Liver (tissue), 9 donors: ENCODE results near the gene FBXW11. TPM values are rescaled to one million over a fixed set of nuclear protein-coding genes. Genes with fewer than 3 reads are reported as not detected.

Experiments used
- DNase-seq: peaks from one replicate; pipeline ENCODE4 v3.0.0-alpha.2; 2017; ENCODE audit warnings: low spot score
- H3K27ac ChIP-seq, 2 donors: one replicate each; pipeline ENCODE4 v1.7.0; 2013; ENCODE audit warnings: inconsistent platforms in 2 of 2, low read length in 2 of 2, control low read depth in 1 of 2, low read depth in 1 of 2, mild to moderate bottlenecking in 1 of 2
- H3K27me3 ChIP-seq, 4 donors: one replicate each; pipeline versions ENCODE4 v1.6.1 to v1.7.0; 2013; ENCODE audit warnings: low read length in 3 of 4, inconsistent platforms in 1 of 4, mild to moderate bottlenecking in 1 of 4, moderate library complexity in 1 of 4; ENCODE audit not compliant: control insufficient read depth in 4 of 4, insufficient read depth in 4 of 4
- H3K36me3 ChIP-seq, 4 donors: one replicate each; pipeline versions ENCODE4 v1.6.1 to v1.7.0; 2013; ENCODE audit warnings: low read length in 3 of 4, mild to moderate bottlenecking in 3 of 4, low read depth in 1 of 4, moderate library complexity in 1 of 4; ENCODE audit not compliant: control insufficient read depth in 4 of 4, insufficient read depth in 3 of 4
- H3K4me1 ChIP-seq, 4 donors: one replicate each; pipeline versions ENCODE4 v1.6.1 to v1.7.0; 2013; ENCODE audit warnings: low read length in 3 of 4, mild to moderate bottlenecking in 3 of 4, moderate library complexity in 1 of 4; ENCODE audit not compliant: control insufficient read depth in 4 of 4, insufficient read depth in 4 of 4
- H3K4me3 ChIP-seq, 3 donors: one replicate each; pipeline versions ENCODE4 v1.6.1 to v1.7.0; 2013; ENCODE audit warnings: low read length in 3 of 3, control low read depth in 1 of 3, low read depth in 1 of 3, mild to moderate bottlenecking in 1 of 3
- H3K9ac ChIP-seq, 2 donors: one replicate each; pipeline ENCODE4 v1.7.0; 2013; ENCODE audit warnings: low read length in 2 of 2, mild to moderate bottlenecking in 2 of 2, moderate library complexity in 2 of 2, control low read depth in 1 of 2, low read depth in 1 of 2
- H3K9me3 ChIP-seq, 4 donors: one replicate each; pipeline versions ENCODE4 v1.6.1 to v1.7.0; 2013; ENCODE audit warnings: low read length in 3 of 4; ENCODE audit not compliant: control insufficient read depth in 4 of 4
- ATF3 ChIP-seq: IDR thresholded peaks from 2 replicates; pipeline ENCODE4 v1.6.1; 2016; ENCODE audit warnings: antibody characterized with exemption
- CTCF ChIP-seq: fragments of 150-350 bp; IDR thresholded peaks from 2 replicates; pipeline ENCODE4 v1.5.1; 2017; ENCODE audit warnings: improper control_type of control experiment, low read depth, low read length; ENCODE audit not compliant: missing input control
- EGR1 ChIP-seq, 2 donors: IDR thresholded peaks; 2 replicates each; pipeline ENCODE4 v1.6.1; 2016 to 2018; ENCODE audit warnings: antibody characterized with exemption in 2 of 2, low read depth in 2 of 2
- GABPA ChIP-seq, 2 donors: IDR thresholded peaks in 1 of 2; conservative IDR thresholded peaks in 1 of 2; 2 replicates each; pipeline ENCODE4 v1.6.1; 2016; ENCODE audit warnings: antibody characterized with exemption in 2 of 2, mild to moderate bottlenecking in 1 of 2, moderate library complexity in 1 of 2
- HNF4A ChIP-seq, 2 donors: conservative IDR thresholded peaks; 2 replicates each; pipeline ENCODE4 v1.6.1; 2016; ENCODE audit warnings: antibody characterized with exemption in 2 of 2, mild to moderate bottlenecking in 2 of 2
- HNF4G ChIP-seq: IDR thresholded peaks from 2 replicates; pipeline ENCODE4 v1.6.1; 2016; ENCODE audit warnings: antibody characterized with exemption
- JUND ChIP-seq, 2 donors: IDR thresholded peaks; 2 replicates each; pipeline ENCODE4 v1.6.1; 2016; ENCODE audit warnings: antibody characterized with exemption in 2 of 2
- RAD21 ChIP-seq, 2 donors: IDR thresholded peaks; 2 replicates each; pipeline ENCODE4 v1.6.1; 2016; ENCODE audit warnings: antibody characterized with exemption in 2 of 2, mild to moderate bottlenecking in 2 of 2
- REST ChIP-seq: IDR thresholded peaks from 2 replicates; pipeline ENCODE4 v1.6.1; 2016; ENCODE audit warnings: antibody characterized with exemption, mild to moderate bottlenecking
- RXRA ChIP-seq, 2 donors: IDR thresholded peaks; 2 replicates each; pipeline ENCODE4 v1.6.1; 2017 to 2018; ENCODE audit warnings: antibody characterized with exemption in 2 of 2, mild to moderate bottlenecking in 1 of 2
- TAF1 ChIP-seq: conservative IDR thresholded peaks from 2 replicates; pipeline ENCODE4 v1.6.1; 2016; ENCODE audit warnings: antibody characterized with exemption, mild to moderate bottlenecking
- ZBTB33 ChIP-seq: IDR thresholded peaks from 2 replicates; pipeline ENCODE4 v1.6.1; 2016; ENCODE audit warnings: antibody characterized with exemption
- WGBS: extraction: QIAGEN DNeasy Blood & Tissue Kit; methylation state at CpG from one replicate; pipeline ENCODE4 v1.1.7; 2013; 5-methylcytosine and 5-hydroxymethylcytosine counted together
- polyA plus RNA-seq, 2 donors: library from polyadenylated mRNA; stranded (reverse) in 1 of 2; unstranded in 1 of 2; fragments of 200-250 nt in 1 of 2; fragments of >200 nt in 1 of 2; fragmentation: Nextera tagmentation in 1 of 2; extraction: Ambion mirVana in 1 of 2; gene quantifications; one replicate each; pipeline versions ENCODE4 v1.2.1 to v1.2.3, GENCODE V29; 2013 to 2015
- total RNA-seq, 2 donors: library from RNA; depleted of rRNA; stranded (reverse); fragments of >200 nt; gene quantifications; one replicate each; pipeline ENCODE4 v1.2.3, GENCODE V29; 2014
- donor health status: healthy.
- donor health status: healthy.
- donor health status: healthy.
- donor health status: healthy.
- donor health status: healthy.

The FBXW11 gene
- total and polyA plus RNA-seq, 4 donors, result 11.2 to 37.5 (median 22.0) TPM

GRCh38 chr5:172004824-172005237, 1.6 kb downstream of the FBXW11 start:
- Histone ChIP-seq H3K4me1 (peaks cover 11 to 43% (median 23%) of the 10 kb centered on the region in 4 donors), H3K36me3 (no peaks in the 10 kb centered on the region), H3K27me3 (no peaks in the 10 kb centered on the region), H3K27ac (peak overlapping the region; percentile 99), H3K9ac (no peak overlapping the region), H3K4me3 (peak overlapping the region in 2 of 3 donors; percentile 86 to 91), H3K9me3 (no peaks in the 10 kb centered on the region)
- TF ChIP-seq ATF3 (no peak), CTCF (no peak), TAF1 (no peak), GABPA (IDR thresholded peaks at IDR 0.05 in 1 of 2, conservative IDR thresholded peaks at IDR 0.05 in 1 of 2) (no peak), HNF4A (conservative IDR thresholded peaks at IDR 0.05) (no peak), HNF4G (no peak), REST (no peak), RAD21 (IDR thresholded peaks at IDR 0.05) (no peak), ZBTB33 (no peak), RXRA (IDR thresholded peaks at IDR 0.05) (no peak)
- WGBS, result 45% methylated on average over 3 of the region's 3 CpGs
- DNase-seq, result no peak

GRCh38 chr5:172003746-172004145, 2.7 kb downstream of the FBXW11 start:
- no peak overlapping the region for H3K27ac ChIP-seq
- H3K9ac ChIP-seq, result peak overlapping the region in 1 of 2 donors; percentile 45

More at GRCh38 chr5:172003746-172004145, 2.7 kb downstream of the FBXW11 start:
- DNase-seq, result no peak
- Histone ChIP-seq H3K4me1 (peaks cover 11 to 43% (median 23%) of the 10 kb centered on the region in 4 donors), H3K9me3 (no peaks in the 10 kb centered on the region), H3K27me3 (no peaks in the 10 kb centered on the region), H3K36me3 (no peaks in the 10 kb centered on the region), H3K4me3 (no peak overlapping the region)
- WGBS, result 9% methylated on average over 1 of the region's 1 CpG
- TF ChIP-seq JUND (IDR thresholded peaks at IDR 0.05), result peak in 1 of 2 donors; percentile 5
- no peak for TF ChIP-seq EGR1 (IDR thresholded peaks at IDR 0.05; ENCODE audit: low read depth in 2 of 2)
